ENCODE measurements around the gene MGRN1.

DNA sequence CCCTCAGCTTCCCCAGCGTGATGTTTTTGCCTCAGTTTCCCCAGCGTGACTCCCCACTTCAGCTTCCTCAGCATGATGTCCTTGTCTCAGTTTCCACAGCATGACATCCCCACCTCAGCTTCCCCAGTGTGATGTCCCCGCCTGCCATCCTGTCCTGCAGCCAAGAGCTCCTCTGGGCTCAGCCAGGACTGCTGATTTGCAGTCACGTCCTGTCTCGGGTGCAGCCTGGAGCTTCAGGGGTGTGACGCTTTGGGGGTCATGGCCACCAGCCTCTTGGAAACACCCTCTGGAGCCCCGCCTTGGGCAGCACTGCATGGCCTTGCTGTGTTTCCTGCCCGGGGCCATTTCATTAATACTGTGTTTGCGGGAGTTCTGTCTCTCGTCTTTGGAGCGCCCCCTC lies 52.2 kb downstream of the MGRN1 start:
- no peak for TF ChIP-seq EZH2 (IDR thresholded peaks at IDR 0.05; ENCODE audit: borderline replicate concordance, insufficient read depth, low read depth, low read length, poor library complexity, severe bottlenecking)
- no peak for TF ChIP-seq CTCF (IDR thresholded peaks at IDR 0.05)

Measured in B cell (primary cell).